SJCRH30 (cell line): ENCODE measurements around the gene BRICD5. TPM values are rescaled to one million over a fixed set of nuclear protein-coding genes. Genes with fewer than 3 reads are reported as not detected.
A peak's percentile ranks its signal among the peaks of the same experiment; 100 is the strongest.

Experiments used
- DNase-seq, 2 experiments: peaks; one replicate each; pipeline ENCODE4 v3.0.0-alpha.2; 2015 to 2020
- H3K27ac ChIP-seq: fragments of 250-450 bp; sonication (Bioruptor Pico); 2 replicates; pipeline ENCODE4 v1.5.1; 2020; ENCODE audit warnings: mild to moderate bottlenecking, moderate library complexity
- H3K27me3 ChIP-seq: fragments of 250-450 bp; sonication (Bioruptor Pico); 2 replicates; pipeline ENCODE4 v1.5.1; 2020; ENCODE audit warnings: mild to moderate bottlenecking, moderate library complexity
- H3K36me3 ChIP-seq: fragments of 250-450 bp; sonication (Bioruptor Pico); 2 replicates; pipeline ENCODE4 v1.5.1; 2020; ENCODE audit warnings: mild to moderate bottlenecking, moderate library complexity
- H3K4me1 ChIP-seq: fragments of 250-450 bp; sonication (Bioruptor Pico); 2 replicates; pipeline ENCODE4 v1.5.1; 2020; ENCODE audit warnings: mild to moderate bottlenecking, moderate library complexity
- H3K4me3 ChIP-seq: fragments of 250-450 bp; sonication (Bioruptor Pico); 2 replicates; pipeline ENCODE4 v1.5.1; 2020; ENCODE audit warnings: mild to moderate bottlenecking, moderate library complexity
- H3K9me3 ChIP-seq: fragments of 250-450 bp; sonication (Bioruptor Pico); replicated peaks from 2 replicates; pipeline ENCODE4 v1.5.1; 2020; ENCODE audit warnings: mild to moderate bottlenecking, moderate library complexity
- total RNA-seq: library from RNA; depleted of rRNA; stranded (reverse); fragments of >200 nt; shearing (Covaris generic); gene quantifications from 2 replicates; pipeline ENCODE4 v1.2.3, GENCODE V29; 2014

The BRICD5 gene
- total RNA-seq, 1 experiment from 2014 or later: 4.1 TPM

GRCh38 chr16:2213817-2214718 lies 3.4 kb upstream of the BRICD5 start:
- H3K27me3 ChIP-seq: no peaks in the 10 kb centered on the region
- 0 out of 2 replicates have a peak, but pooled peaks cover 2% of the 10 kb centered on the region for H3K36me3 ChIP-seq
- peak overlapping the region; percentile 96 for H3K4me3 ChIP-seq
- peak in 1 of 2 experiments; percentile 26 for DNase-seq
- H3K27ac ChIP-seq: no peak overlapping the region
- H3K4me1 ChIP-seq: peaks cover 5% of the 10 kb centered on the region; the same call in 1 of the 2 replicates
- no peaks in the 10 kb centered on the region for H3K9me3 ChIP-seq

DNA sequence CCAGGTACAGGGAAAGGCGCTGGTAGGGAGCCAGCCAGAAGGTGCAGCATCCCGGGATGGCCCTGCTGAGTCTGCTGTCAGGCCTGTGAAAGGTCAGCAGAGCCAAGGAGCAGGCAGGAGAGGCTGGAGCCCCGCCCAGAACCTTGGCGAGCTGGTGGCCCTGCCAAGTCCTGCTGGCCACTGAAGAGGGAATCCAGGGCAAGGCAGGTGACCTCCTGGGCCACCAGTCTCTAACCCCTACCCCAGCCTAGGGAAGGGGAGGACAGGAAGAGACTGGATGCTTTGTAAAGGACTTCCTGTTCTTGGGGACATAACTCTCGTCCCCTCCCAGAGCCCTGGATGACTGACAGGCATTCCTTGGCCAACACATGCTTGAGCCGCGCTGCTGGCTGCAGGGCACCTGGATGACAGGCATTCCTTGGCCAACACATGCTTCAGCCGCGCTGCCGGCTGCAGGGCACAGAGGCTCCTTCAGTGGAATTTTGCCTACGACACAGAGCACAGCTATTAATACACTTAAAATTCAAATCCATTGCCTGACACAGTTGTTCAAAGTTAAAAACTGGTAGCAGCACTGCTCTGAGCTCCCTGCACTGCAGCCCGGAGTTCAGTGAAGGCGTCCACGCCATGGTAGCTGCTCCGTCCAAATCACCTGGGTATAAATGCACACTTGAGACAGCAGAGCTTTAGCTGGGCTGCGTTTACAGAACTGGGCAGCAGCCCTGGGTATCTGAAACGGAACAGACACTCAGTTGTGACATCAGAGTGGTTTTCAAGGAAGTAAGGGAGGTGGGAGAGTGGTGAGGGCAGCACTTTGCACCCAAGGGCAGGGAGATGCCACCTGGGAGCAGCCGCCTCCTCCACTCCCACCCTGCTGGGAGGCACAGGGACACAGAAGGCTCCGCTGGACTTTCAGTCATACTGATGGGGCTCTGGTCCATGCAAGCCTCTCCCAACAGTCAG lies 2.0 kb upstream of the BRICD5 start:
- H3K36me3 ChIP-seq: peaks cover 5% of the 10 kb centered on the region; the same call in 1 of the 2 replicates

GRCh38 chr16:2211923-2212347 lies 1.3 kb upstream of the BRICD5 start:
- Histone ChIP-seq H3K27ac (no peak overlapping the region), H3K36me3 (peaks cover 5% of the 10 kb centered on the region; the same call in 1 of the 2 replicates), H3K27me3 (no peaks in the 10 kb centered on the region), H3K9me3 (no peaks in the 10 kb centered on the region), H3K4me1 (peaks cover 5% of the 10 kb centered on the region; the same call in 1 of the 2 replicates), H3K4me3 (no peak overlapping the region)
- DNase-seq: no peak

More for the DNA sequence above, 2.0 kb upstream of the BRICD5 start:
- Histone ChIP-seq H3K9me3 (no peaks in the 10 kb centered on the region), H3K27ac (no peak overlapping the region), H3K27me3 (no peaks in the 10 kb centered on the region), H3K4me1 (peaks cover 5% of the 10 kb centered on the region; the same call in 1 of the 2 replicates), H3K4me3 (peak overlapping the region; percentile 96; the same call in 1 of the 2 replicates)
- no peak for DNase-seq

- Histone ChIP-seq H3K27me3 (no peaks in the 10 kb centered on the region), H3K4me3 (no peak overlapping the region), H3K36me3 (peaks cover 5% of the 10 kb centered on the region; the same call in 1 of the 2 replicates), H3K9me3 (no peaks in the 10 kb centered on the region), H3K27ac (no peak overlapping the region), H3K4me1 (peaks cover 5% of the 10 kb centered on the region; the same call in 1 of the 2 replicates)
- no peak for DNase-seq
Observed at GRCh38 chr16:2210009-2210332, 692 bp downstream of the BRICD5 start.

DNA sequence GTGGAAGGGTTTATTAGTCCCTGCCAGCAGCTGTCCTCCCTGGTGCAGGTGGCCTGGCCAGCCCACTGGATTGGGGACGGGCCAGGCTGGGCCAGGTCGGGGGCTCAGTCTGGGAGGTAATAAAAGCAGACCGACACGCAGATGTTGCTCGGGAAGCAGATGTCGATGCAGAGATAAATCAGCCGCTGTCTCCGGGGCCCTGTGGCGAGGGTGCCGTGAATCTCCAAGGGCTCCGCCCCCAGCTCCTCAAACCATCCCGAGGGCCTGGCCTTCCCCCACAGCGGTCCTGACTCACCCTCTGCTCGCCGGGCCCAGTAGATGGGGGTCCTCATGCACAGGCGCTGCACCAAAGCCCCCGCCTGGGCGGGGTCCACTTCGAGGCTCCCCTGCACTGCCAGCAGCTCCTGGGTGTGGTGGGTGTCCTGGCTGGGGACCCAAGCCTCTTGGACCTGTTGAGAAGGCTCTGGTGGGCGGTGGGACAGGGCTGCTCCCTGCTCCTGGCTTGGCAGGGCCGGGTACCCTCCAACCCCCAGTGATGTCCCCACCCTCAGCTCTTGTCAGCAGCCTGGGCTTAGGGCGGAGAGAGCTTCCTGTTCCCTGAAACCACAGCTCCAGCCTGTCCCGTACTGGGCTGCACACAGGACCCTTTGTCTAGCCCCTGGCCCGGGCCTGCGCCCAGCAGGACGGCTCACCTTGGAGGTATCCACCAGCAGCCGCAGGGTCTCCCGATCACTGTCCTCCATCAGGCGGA lies 1.2 kb downstream of the BRICD5 start:
- no peak overlapping the region for H3K27ac ChIP-seq
- no peak overlapping the region for H3K4me3 ChIP-seq
- no peak for DNase-seq
- H3K27me3 ChIP-seq: no peaks in the 10 kb centered on the region
- peaks cover 5% of the 10 kb centered on the region; the same call in 1 of the 2 replicates for H3K4me1 ChIP-seq
- peaks cover 5% of the 10 kb centered on the region; the same call in 1 of the 2 replicates for H3K36me3 ChIP-seq
- H3K9me3 ChIP-seq: no peaks in the 10 kb centered on the region

GRCh38 chr16:2208772-2209171 lies 1.9 kb downstream of the BRICD5 start:
- no peak overlapping the region for H3K4me3 ChIP-seq
- no peak overlapping the region for H3K27ac ChIP-seq
- H3K36me3 ChIP-seq: peaks cover 5% of the 10 kb centered on the region; the same call in 1 of the 2 replicates
- H3K4me1 ChIP-seq: peaks cover 5% of the 10 kb centered on the region; the same call in 1 of the 2 replicates
- DNase-seq: no peak
- no peaks in the 10 kb centered on the region for H3K9me3 ChIP-seq
- no peaks in the 10 kb centered on the region for H3K27me3 ChIP-seq

DNA sequence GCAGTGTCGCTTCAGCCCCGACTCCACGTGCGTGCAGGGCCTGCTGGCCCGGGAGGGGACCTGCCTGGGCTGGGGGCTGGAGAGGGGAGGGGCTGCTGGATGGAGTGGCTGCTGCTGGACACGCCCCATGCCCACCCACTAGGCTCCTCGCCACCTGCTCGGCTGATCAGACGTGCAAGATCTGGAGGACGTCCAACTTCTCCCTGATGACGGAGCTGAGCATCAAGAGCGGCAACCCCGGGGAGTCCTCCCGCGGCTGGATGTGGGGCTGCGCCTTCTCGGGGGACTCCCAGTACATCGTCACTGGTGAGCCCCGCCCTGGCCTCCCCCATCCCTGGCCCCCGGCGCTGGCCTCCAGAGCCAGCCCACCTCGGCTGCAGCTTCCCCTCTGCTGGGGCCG lies 2.4 kb downstream of the BRICD5 start:
- H3K36me3 ChIP-seq: peaks cover 5% of the 10 kb centered on the region; the same call in 1 of the 2 replicates
- DNase-seq: no peak
- no peak overlapping the region for H3K4me3 ChIP-seq
- H3K9me3 ChIP-seq: no peaks in the 10 kb centered on the region
- H3K4me1 ChIP-seq: peaks cover 3% of the 10 kb centered on the region; the same call in 1 of the 2 replicates
- H3K27me3 ChIP-seq: no peaks in the 10 kb centered on the region
- no peak overlapping the region for H3K27ac ChIP-seq

GRCh38 chr16:2207872-2208271 lies 2.8 kb downstream of the BRICD5 start:
- Histone ChIP-seq H3K4me1 (no peaks in the 10 kb centered on the region; the same call in 1 of the 2 replicates), H3K36me3 (peaks cover 5% of the 10 kb centered on the region; the same call in 1 of the 2 replicates), H3K27ac (no peak overlapping the region), H3K4me3 (no peak overlapping the region), H3K9me3 (no peaks in the 10 kb centered on the region), H3K27me3 (no peaks in the 10 kb centered on the region)
- DNase-seq: no peak

GRCh38 chr16:2206780-2207433 lies 3.8 kb downstream of the BRICD5 start:
- H3K9me3 ChIP-seq: no peaks in the 10 kb centered on the region
- no peaks in the 10 kb centered on the region for H3K4me1 ChIP-seq
- H3K27ac ChIP-seq: no peak overlapping the region
- DNase-seq: no peak
- H3K4me3 ChIP-seq: no peak overlapping the region
- peaks cover 3% of the 10 kb centered on the region; the same call in 1 of the 2 replicates for H3K36me3 ChIP-seq
- no peaks in the 10 kb centered on the region for H3K27me3 ChIP-seq

GRCh38 chr16:2206420-2206779 lies 4.3 kb downstream of the BRICD5 start:
- no peaks in the 10 kb centered on the region for H3K9me3 ChIP-seq
- H3K27ac ChIP-seq: no peak overlapping the region
- H3K27me3 ChIP-seq: no peaks in the 10 kb centered on the region
- no peak for DNase-seq
- no peaks in the 10 kb centered on the region for H3K4me1 ChIP-seq
- H3K4me3 ChIP-seq: no peak overlapping the region
- H3K36me3 ChIP-seq: peaks cover 3% of the 10 kb centered on the region; the same call in 1 of the 2 replicates

DNA sequence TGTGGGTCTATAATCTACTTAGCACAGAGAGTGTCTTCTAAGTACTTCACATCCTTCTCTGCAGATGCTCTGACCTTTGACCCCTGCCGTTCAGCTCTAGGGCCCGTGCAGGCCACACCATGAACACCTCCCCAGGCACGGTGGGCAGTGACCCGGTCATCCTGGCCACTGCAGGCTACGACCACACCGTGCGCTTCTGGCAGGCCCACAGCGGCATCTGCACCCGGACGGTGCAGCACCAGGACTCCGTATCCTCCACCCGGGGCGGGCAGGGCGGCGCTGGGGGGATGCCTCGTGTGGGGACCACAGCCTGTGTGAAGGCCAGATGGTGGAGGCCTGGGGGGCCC lies 4.7 kb downstream of the BRICD5 start:
- no peaks in the 10 kb centered on the region for H3K27me3 ChIP-seq
- H3K9me3 ChIP-seq: no peaks in the 10 kb centered on the region
- H3K4me3 ChIP-seq: peak overlapping the region; percentile 99
- no peaks in the 10 kb centered on the region for H3K4me1 ChIP-seq
- H3K36me3 ChIP-seq: peaks cover 3% of the 10 kb centered on the region; the same call in 1 of the 2 replicates
- no peak overlapping the region; the same call in 1 of the 2 replicates for H3K27ac ChIP-seq
- no peak for DNase-seq

GRCh38 chr16:2205104-2205966 lies 5.3 kb downstream of the BRICD5 start, which contains the start of gene MLST8:
Gene MLST8 (plus strand): TSS chr16:2205454. CDS start chr16:2206086, 632 bp downstream.
- Histone ChIP-seq H3K4me3 (peak within 1 kb of the TSS; percentile 99), H3K27me3 (no peaks in the 10 kb centered on the region), H3K4me1 (no peaks in the 10 kb centered on the region), H3K27ac (peak within 1 kb of the TSS; percentile 90), H3K36me3 (peaks cover 3% of the 10 kb centered on the region; the same call in 1 of the 2 replicates), H3K9me3 (no peaks in the 10 kb centered on the region)
- DNase-seq: peak; percentile 77 to 86
